Liver (tissue), 9 donors: ENCODE results near the gene RANBP3. TPM values are rescaled to one million over a fixed set of nuclear protein-coding genes. Genes with fewer than 3 reads are reported as not detected.

ENCODE experiments used
- DNase-seq: peaks from one replicate; pipeline ENCODE4 v3.0.0-alpha.2; 2017; ENCODE audit warnings: low spot score
- H3K27ac ChIP-seq, 2 donors: one replicate each; pipeline ENCODE4 v1.7.0; 2013; ENCODE audit warnings: inconsistent platforms in 2 of 2, low read length in 2 of 2, control low read depth in 1 of 2, low read depth in 1 of 2, mild to moderate bottlenecking in 1 of 2
- H3K27me3 ChIP-seq, 4 donors: one replicate each; pipeline versions ENCODE4 v1.6.1 to v1.7.0; 2013; ENCODE audit warnings: low read length in 3 of 4, inconsistent platforms in 1 of 4, mild to moderate bottlenecking in 1 of 4, moderate library complexity in 1 of 4; ENCODE audit not compliant: control insufficient read depth in 4 of 4, insufficient read depth in 4 of 4
- H3K36me3 ChIP-seq, 4 donors: one replicate each; pipeline versions ENCODE4 v1.6.1 to v1.7.0; 2013; ENCODE audit warnings: low read length in 3 of 4, mild to moderate bottlenecking in 3 of 4, low read depth in 1 of 4, moderate library complexity in 1 of 4; ENCODE audit not compliant: control insufficient read depth in 4 of 4, insufficient read depth in 3 of 4
- H3K4me1 ChIP-seq, 4 donors: one replicate each; pipeline versions ENCODE4 v1.6.1 to v1.7.0; 2013; ENCODE audit warnings: low read length in 3 of 4, mild to moderate bottlenecking in 3 of 4, moderate library complexity in 1 of 4; ENCODE audit not compliant: control insufficient read depth in 4 of 4, insufficient read depth in 4 of 4
- H3K4me3 ChIP-seq, 3 donors: one replicate each; pipeline versions ENCODE4 v1.6.1 to v1.7.0; 2013; ENCODE audit warnings: low read length in 3 of 3, control low read depth in 1 of 3, low read depth in 1 of 3, mild to moderate bottlenecking in 1 of 3
- H3K9ac ChIP-seq, 2 donors: one replicate each; pipeline ENCODE4 v1.7.0; 2013; ENCODE audit warnings: low read length in 2 of 2, mild to moderate bottlenecking in 2 of 2, moderate library complexity in 2 of 2, control low read depth in 1 of 2, low read depth in 1 of 2
- H3K9me3 ChIP-seq, 4 donors: one replicate each; pipeline versions ENCODE4 v1.6.1 to v1.7.0; 2013; ENCODE audit warnings: low read length in 3 of 4; ENCODE audit not compliant: control insufficient read depth in 4 of 4
- ATF3 ChIP-seq: IDR thresholded peaks from 2 replicates; pipeline ENCODE4 v1.6.1; 2016; ENCODE audit warnings: antibody characterized with exemption
- CTCF ChIP-seq: fragments of 150-350 bp; IDR thresholded peaks from 2 replicates; pipeline ENCODE4 v1.5.1; 2017; ENCODE audit warnings: improper control_type of control experiment, low read depth, low read length; ENCODE audit not compliant: missing input control
- EGR1 ChIP-seq, 2 donors: IDR thresholded peaks; 2 replicates each; pipeline ENCODE4 v1.6.1; 2016 to 2018; ENCODE audit warnings: antibody characterized with exemption in 2 of 2, low read depth in 2 of 2
- FOXA1 ChIP-seq: IDR thresholded peaks from 2 replicates; pipeline ENCODE4 v1.6.1; 2016; ENCODE audit warnings: antibody characterized with exemption
- FOXA2 ChIP-seq: IDR thresholded peaks from 2 replicates; pipeline ENCODE4 v1.6.1; 2016; ENCODE audit warnings: antibody characterized with exemption
- GABPA ChIP-seq, 2 donors: IDR thresholded peaks in 1 of 2; conservative IDR thresholded peaks in 1 of 2; 2 replicates each; pipeline ENCODE4 v1.6.1; 2016; ENCODE audit warnings: antibody characterized with exemption in 2 of 2, mild to moderate bottlenecking in 1 of 2, moderate library complexity in 1 of 2
- HNF4A ChIP-seq, 2 donors: conservative IDR thresholded peaks; 2 replicates each; pipeline ENCODE4 v1.6.1; 2016; ENCODE audit warnings: antibody characterized with exemption in 2 of 2, mild to moderate bottlenecking in 2 of 2
- HNF4G ChIP-seq: IDR thresholded peaks from 2 replicates; pipeline ENCODE4 v1.6.1; 2016; ENCODE audit warnings: antibody characterized with exemption
- JUND ChIP-seq, 2 donors: IDR thresholded peaks; 2 replicates each; pipeline ENCODE4 v1.6.1; 2016; ENCODE audit warnings: antibody characterized with exemption in 2 of 2
- MAX ChIP-seq: IDR thresholded peaks from 2 replicates; pipeline ENCODE4 v1.6.1; 2016; ENCODE audit warnings: antibody characterized with exemption
- NR2F2 ChIP-seq: IDR thresholded peaks from 2 replicates; pipeline ENCODE4 v1.6.1; 2016; ENCODE audit warnings: antibody characterized with exemption
- RAD21 ChIP-seq, 2 donors: IDR thresholded peaks; 2 replicates each; pipeline ENCODE4 v1.6.1; 2016; ENCODE audit warnings: antibody characterized with exemption in 2 of 2, mild to moderate bottlenecking in 2 of 2
- REST ChIP-seq: IDR thresholded peaks from 2 replicates; pipeline ENCODE4 v1.6.1; 2016; ENCODE audit warnings: antibody characterized with exemption, mild to moderate bottlenecking
- RXRA ChIP-seq, 2 donors: IDR thresholded peaks; 2 replicates each; pipeline ENCODE4 v1.6.1; 2017 to 2018; ENCODE audit warnings: antibody characterized with exemption in 2 of 2, mild to moderate bottlenecking in 1 of 2
- SP1 ChIP-seq: IDR thresholded peaks from 2 replicates; pipeline ENCODE4 v1.6.1; 2018; ENCODE audit warnings: antibody characterized with exemption, mild to moderate bottlenecking
- TAF1 ChIP-seq: conservative IDR thresholded peaks from 2 replicates; pipeline ENCODE4 v1.6.1; 2016; ENCODE audit warnings: antibody characterized with exemption, mild to moderate bottlenecking
- YY1 ChIP-seq: IDR thresholded peaks from 2 replicates; pipeline ENCODE4 v1.6.1; 2016; ENCODE audit warnings: antibody characterized with exemption, mild to moderate bottlenecking
- ZBTB33 ChIP-seq: IDR thresholded peaks from 2 replicates; pipeline ENCODE4 v1.6.1; 2016; ENCODE audit warnings: antibody characterized with exemption
- WGBS: extraction: QIAGEN DNeasy Blood & Tissue Kit; methylation state at CpG from one replicate; pipeline ENCODE4 v1.1.7; 2013; 5-methylcytosine and 5-hydroxymethylcytosine counted together
- polyA plus RNA-seq, 2 donors: library from polyadenylated mRNA; stranded (reverse) in 1 of 2; unstranded in 1 of 2; fragments of 200-250 nt in 1 of 2; fragments of >200 nt in 1 of 2; fragmentation: Nextera tagmentation in 1 of 2; extraction: Ambion mirVana in 1 of 2; gene quantifications; one replicate each; pipeline versions ENCODE4 v1.2.1 to v1.2.3, GENCODE V29; 2013 to 2015
- total RNA-seq, 2 donors: library from RNA; depleted of rRNA; stranded (reverse); fragments of >200 nt; gene quantifications; one replicate each; pipeline ENCODE4 v1.2.3, GENCODE V29; 2014
- donor health status: healthy.
- donor health status: healthy.
- donor health status: healthy.
- donor health status: healthy.
- donor health status: healthy.

The RANBP3 gene
- total and polyA plus RNA-seq, 4 donors: 10.0 to 23.3 (median 20.7) TPM

GRCh38 chr19:5951338-5951861 lies 26.5 kb downstream of the RANBP3 start:
- H3K9ac ChIP-seq: no peak overlapping the region
- no peak overlapping the region for H3K27ac ChIP-seq
- no peak for TF ChIP-seq NR2F2
- TF ChIP-seq ZBTB33: no peak
- no peak for TF ChIP-seq HNF4A (conservative IDR thresholded peaks at IDR 0.05)
- TF ChIP-seq TAF1: no peak
- TF ChIP-seq ATF3: no peak
- no peak for TF ChIP-seq YY1
- TF ChIP-seq HNF4G: no peak
- no peak for TF ChIP-seq CTCF
- TF ChIP-seq RXRA (IDR thresholded peaks at IDR 0.05): no peak
- no peak for TF ChIP-seq JUND (IDR thresholded peaks at IDR 0.05)
- no peak for TF ChIP-seq SP1
- no peak for TF ChIP-seq GABPA (IDR thresholded peaks at IDR 0.05 in 1 of 2, conservative IDR thresholded peaks at IDR 0.05 in 1 of 2)
- TF ChIP-seq FOXA2: no peak
- no peak for TF ChIP-seq FOXA1
- no peak for TF ChIP-seq EGR1 (IDR thresholded peaks at IDR 0.05; ENCODE audit: low read depth in 2 of 2)
- no peak for TF ChIP-seq REST
- TF ChIP-seq RAD21 (IDR thresholded peaks at IDR 0.05): no peak
- TF ChIP-seq MAX: no peak
- WGBS: 74% methylated on average over 19 of the region's 19 CpGs
- H3K4me1 ChIP-seq: peaks cover 10 to 67% (median 44%) of the 10 kb centered on the region in 4 donors
- no peaks in the 10 kb centered on the region for H3K9me3 ChIP-seq
- H3K27me3 ChIP-seq: no peaks in the 10 kb centered on the region
- no peak overlapping the region for H3K4me3 ChIP-seq
- H3K36me3 ChIP-seq: peaks cover 0 to 4% (median 0%) of the 10 kb centered on the region in 4 donors
- DNase-seq: no peak
